Astrocyte (in vitro differentiated cells and primary cell): ENCODE data around the gene FAM184B.
"Not testable (repeated sequence)": the region's sequence is repeated elsewhere in the genome, so short reads cannot be mapped to it uniquely, and the experiment has no call there.

Experiments
- CTCF ChIP-seq: IDR thresholded peaks from 2 replicates; pipeline ENCODE4 v1.5.1; 2011; ENCODE audit warnings: low read depth, mild to moderate bottlenecking, inconsistent platforms, low read length, moderate library complexity; ENCODE audit not compliant: insufficient read depth
- EZH2 ChIP-seq: IDR thresholded peaks from 2 replicates; pipeline ENCODE4 v1.6.1; 2012; ENCODE audit warnings: mild to moderate bottlenecking, low read length, inconsistent platforms; ENCODE audit not compliant: insufficient read depth

GRCh38 chr4:17684648-17685047, 96.8 kb downstream of the FAM184B start:
- TF ChIP-seq CTCF, EZH2: not testable (repeated sequence)
